Measurements from ENCODE around the gene COL24A1.
"Not testable (repeated sequence)": the region's sequence is repeated elsewhere in the genome, so short reads cannot be mapped to it uniquely, and the experiment has no call there.

Gene COL24A1

DNA sequence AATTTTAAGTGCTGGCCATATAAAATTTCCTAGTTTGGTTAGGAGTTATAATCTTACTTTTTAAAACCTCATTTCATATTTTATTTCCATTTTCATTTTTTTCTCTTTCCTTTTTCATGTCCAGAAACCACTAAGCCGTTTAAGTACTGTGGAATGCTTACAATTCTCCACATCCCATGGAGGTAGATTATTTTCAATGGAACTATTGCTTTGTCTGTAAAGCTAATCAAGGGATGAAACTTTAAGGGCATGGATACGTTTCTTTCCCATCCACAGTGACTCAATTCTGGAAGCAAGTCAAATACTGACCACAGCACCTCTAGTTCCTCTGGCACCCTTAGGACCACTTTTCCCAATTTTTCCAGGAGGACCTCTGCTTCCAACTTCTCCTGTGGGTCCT, 309.2 kb downstream of the COL24A1 start:
- TF ChIP-seq, protein P1, sequence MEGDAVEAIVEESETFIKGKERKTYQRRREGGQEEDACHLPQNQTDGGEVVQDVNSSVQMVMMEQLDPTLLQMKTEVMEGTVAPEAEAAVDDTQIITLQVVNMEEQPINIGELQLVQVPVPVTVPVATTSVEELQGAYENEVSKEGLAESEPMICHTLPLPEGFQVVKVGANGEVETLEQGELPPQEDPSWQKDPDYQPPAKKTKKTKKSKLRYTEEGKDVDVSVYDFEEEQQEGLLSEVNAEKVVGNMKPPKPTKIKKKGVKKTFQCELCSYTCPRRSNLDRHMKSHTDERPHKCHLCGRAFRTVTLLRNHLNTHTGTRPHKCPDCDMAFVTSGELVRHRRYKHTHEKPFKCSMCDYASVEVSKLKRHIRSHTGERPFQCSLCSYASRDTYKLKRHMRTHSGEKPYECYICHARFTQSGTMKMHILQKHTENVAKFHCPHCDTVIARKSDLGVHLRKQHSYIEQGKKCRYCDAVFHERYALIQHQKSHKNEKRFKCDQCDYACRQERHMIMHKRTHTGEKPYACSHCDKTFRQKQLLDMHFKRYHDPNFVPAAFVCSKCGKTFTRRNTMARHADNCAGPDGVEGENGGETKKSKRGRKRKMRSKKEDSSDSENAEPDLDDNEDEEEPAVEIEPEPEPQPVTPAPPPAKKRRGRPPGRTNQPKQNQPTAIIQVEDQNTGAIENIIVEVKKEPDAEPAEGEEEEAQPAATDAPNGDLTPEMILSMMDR (IDR thresholded peaks at IDR 0.05; ENCODE audit: low read depth, low read length): no peak
- no peak overlapping the region for H3K4me3 ChIP-seq (ENCODE audit: low read depth, low read length)
- DNase-seq (ENCODE audit: low read depth, low spot score): no peak
- in situ Hi-C loops (cut with HindIII; ENCODE audit: low sequenced_read_pairs): no loop called here

DNA sequence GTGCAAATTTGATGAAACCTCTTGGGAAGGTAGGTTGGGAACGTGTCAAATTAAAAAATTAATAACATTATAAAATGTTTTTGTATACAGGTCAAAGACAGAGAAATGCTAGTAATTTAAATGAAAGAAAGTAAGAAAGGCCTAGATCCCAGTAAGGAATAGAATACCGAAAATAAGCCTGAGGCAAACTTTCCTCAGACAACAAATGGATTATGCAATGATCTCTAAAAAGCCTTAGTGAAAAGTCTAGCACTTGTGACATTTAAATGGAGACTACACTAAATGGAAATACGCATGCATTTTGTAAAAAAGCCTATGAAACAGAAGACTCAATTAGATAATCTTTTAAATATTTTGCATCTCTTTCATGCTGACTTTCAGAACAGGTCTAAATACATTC, 309.9 kb downstream of the COL24A1 start:
- H3K4me3 ChIP-seq (ENCODE audit: low read depth, low read length): no peak overlapping the region
- no peak for DNase-seq (ENCODE audit: low read depth, low spot score)
- in situ Hi-C loops (cut with HindIII; ENCODE audit: low sequenced_read_pairs): no loop called here
- TF ChIP-seq, protein P1 (IDR thresholded peaks at IDR 0.05; ENCODE audit: low read depth, low read length): no peak

DNA sequence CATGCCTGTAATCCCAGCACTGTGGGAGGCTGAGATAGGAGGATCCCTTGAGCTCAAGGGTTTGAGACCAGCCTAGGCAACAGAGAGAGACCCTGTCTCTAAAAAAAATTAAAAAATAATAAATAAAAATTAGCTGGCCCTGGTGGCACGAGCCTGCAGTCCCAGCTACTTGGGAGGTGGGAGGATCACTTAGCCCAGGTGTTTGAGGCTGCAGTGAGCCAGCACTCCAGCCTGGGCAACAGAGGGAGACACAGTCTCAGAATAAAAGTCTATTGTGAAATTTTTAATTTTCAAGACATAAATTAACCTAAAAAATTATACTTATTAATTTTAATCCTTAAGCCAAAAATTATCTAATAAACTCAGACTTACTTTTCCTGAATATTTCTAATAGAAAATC, 317.1 kb downstream of the COL24A1 start:
- no peak for DNase-seq (ENCODE audit: low read depth, low spot score)
- TF ChIP-seq, protein P1 (IDR thresholded peaks at IDR 0.05; ENCODE audit: low read depth, low read length): no peak
- no peak overlapping the region for H3K4me3 ChIP-seq (ENCODE audit: low read depth, low read length)
- in situ Hi-C loops (cut with HindIII; ENCODE audit: low sequenced_read_pairs): no loop called here

DNA sequence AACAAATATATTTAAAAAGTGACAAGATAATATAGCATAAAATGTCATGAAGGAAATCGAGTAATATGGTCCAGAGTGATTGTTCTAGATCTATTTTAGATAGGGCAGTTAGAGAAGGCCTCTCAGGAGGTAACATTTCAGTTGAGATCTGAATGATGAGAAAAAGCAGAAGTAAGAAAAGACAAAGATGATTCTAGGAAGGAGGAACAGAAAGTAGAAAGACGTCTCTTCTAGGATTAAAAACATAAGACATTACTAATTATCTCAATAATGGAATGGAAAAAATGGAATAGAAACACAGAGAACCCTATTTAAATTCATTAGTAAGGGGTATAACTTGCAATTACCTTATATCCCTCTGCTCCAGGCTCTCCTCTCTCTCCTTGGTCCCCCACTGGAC, 318.3 kb downstream of the COL24A1 start:
- no peak for DNase-seq (ENCODE audit: low read depth, low spot score)
- H3K4me3 ChIP-seq (ENCODE audit: low read depth, low read length): no peak overlapping the region
- in situ Hi-C loops (cut with HindIII; ENCODE audit: low sequenced_read_pairs): no loop called here
- TF ChIP-seq, protein P1 (IDR thresholded peaks at IDR 0.05; ENCODE audit: low read depth, low read length): no peak

DNA sequence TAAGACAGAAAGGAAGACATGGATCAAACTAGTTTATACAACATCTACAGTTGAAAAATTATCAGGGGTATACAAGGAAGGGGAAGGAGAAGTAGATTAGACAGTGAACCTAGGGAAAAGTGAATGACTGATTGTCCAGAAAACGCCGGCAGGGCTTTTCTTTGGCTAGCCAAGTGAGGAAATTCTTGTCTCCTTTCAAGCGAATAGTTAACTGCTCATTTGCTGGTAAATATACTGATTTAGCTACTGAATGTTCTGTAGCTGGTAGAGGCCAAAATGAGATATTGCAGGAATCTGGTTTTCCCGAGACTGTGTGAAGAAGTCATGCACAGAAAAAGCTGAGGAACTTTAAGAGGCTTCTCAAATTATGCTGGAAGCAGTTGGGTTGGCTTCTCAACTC, 319.8 kb downstream of the COL24A1 start:
- DNase-seq (ENCODE audit: low read depth, low spot score): no peak
- no peak overlapping the region for H3K4me3 ChIP-seq (ENCODE audit: low read depth, low read length)
- in situ Hi-C loops (cut with HindIII; ENCODE audit: low sequenced_read_pairs): no loop called here
- TF ChIP-seq, protein P1 (IDR thresholded peaks at IDR 0.05; ENCODE audit: low read depth, low read length): no peak

DNA sequence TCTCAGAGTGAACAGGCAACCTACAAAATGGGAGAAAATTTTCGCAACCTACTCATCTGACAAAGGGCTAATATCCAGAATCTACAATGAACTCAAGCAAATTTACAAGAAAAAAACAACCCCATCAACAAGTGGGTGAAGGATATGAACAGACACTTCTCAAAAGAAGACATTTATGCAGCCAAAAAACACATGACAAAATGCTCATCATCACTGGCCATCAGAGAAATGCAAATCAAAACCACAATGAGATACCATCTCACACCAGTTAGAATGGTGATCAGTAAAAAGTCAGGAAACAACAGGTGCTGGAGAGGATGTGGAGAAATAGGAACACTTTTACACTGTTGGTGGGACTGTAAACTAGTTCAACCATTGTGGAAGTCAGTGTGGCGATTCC, 323.4 kb downstream of the COL24A1 start:
- H3K4me3 ChIP-seq (ENCODE audit: low read depth, low read length); DNase-seq (ENCODE audit: low read depth, low spot score); in situ Hi-C loops (cut with HindIII; ENCODE audit: low sequenced_read_pairs): not testable (repeated sequence)

DNA sequence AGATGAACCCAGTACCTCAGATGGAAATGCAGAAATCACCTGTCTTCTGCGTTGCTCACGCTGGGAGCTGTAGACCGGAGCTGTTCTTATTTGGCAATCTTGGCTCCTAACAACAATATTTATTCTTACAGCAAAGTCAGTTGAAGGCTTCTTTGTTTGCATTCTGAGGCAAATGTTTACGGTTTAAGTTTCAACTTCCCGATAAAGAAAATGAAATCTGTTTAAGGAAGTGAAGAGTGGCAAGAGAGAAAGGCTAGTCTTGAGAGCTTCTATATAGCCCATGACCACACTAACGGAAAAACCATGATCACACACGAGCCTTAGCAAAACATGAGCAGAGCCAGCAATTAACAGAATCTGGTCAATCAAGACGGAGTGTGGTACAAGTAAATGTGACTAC, 325.7 kb downstream of the COL24A1 start:
- H3K4me3 ChIP-seq (ENCODE audit: low read depth, low read length): no peak overlapping the region
- in situ Hi-C loops (cut with HindIII; ENCODE audit: low sequenced_read_pairs): no loop called here
- DNase-seq (ENCODE audit: low read depth, low spot score): no peak
- TF ChIP-seq, protein P1 (IDR thresholded peaks at IDR 0.05; ENCODE audit: low read depth, low read length): no peak

Data from astrocyte of the spinal cord (primary cell).